GM23248 (cell line): ENCODE data around the gene WWOX.

Experiments
- EZH2 ChIP-seq: fragments of 200-600 bp; sonication (generic); IDR thresholded peaks from 2 replicates; pipeline ENCODE4 v1.6.1; 2018; ENCODE audit warnings: antibody characterized with exemption, mild to moderate bottlenecking; ENCODE audit not compliant: insufficient read depth, poor library complexity, severe bottlenecking
- EZH2phosphoT487 ChIP-seq: fragments of 200-600 bp; sonication (generic); IDR thresholded peaks from 2 replicates; pipeline ENCODE4 v1.6.1; 2018; ENCODE audit warnings: antibody characterized with exemption, moderate library complexity, mild to moderate bottlenecking, low read depth; ENCODE audit not compliant: insufficient read depth

DNA sequence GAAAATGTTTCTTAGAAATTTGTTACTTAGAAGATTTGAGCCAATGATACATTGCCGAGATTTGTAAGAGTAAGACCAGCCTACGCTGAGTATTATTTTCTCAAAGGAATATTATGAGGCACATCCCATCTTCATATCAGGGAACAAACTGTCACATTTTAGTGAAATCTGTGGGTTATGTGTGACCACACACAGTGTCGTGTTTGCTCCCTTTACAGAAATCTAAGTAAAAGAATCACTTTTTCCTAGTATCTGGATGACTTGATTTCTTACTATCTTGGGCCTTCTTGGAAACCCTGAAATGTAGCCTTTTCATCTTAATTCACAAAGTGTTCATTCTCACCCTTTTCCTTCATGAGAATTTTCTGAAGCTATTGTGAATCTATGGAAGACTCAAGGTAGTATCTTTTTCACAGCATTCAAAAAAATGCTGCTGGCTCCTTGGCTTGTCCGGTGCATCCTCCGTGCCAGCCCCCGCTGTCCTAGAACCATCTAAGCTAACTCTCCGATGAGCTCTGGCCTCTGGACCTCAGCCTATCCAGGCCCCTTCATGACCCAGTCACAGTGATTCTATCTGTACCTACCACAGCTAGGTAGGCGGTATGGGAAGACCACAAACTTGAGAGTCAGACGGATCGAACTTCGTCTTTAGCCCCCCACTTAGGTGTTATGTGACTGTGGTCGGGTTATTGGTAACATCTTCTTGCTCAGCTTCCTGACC, 976.8 kb downstream of the WWOX start:
- TF ChIP-seq EZH2: no peak
- TF ChIP-seq EZH2phosphoT487: no peak
